NCI-H748 (cell line): Measurements from ENCODE around the gene STOX2.
"Not testable (repeated sequence)": the region's sequence is repeated elsewhere in the genome, so short reads cannot be mapped to it uniquely, and the experiment has no call there.

Experiments
- DNase-seq: peaks from one replicate; lab custom pipeline; 2025; ENCODE audit not compliant: unreplicated experiment; lab: John Stamatoyannopoulos, UW

The STOX2 gene

DNA sequence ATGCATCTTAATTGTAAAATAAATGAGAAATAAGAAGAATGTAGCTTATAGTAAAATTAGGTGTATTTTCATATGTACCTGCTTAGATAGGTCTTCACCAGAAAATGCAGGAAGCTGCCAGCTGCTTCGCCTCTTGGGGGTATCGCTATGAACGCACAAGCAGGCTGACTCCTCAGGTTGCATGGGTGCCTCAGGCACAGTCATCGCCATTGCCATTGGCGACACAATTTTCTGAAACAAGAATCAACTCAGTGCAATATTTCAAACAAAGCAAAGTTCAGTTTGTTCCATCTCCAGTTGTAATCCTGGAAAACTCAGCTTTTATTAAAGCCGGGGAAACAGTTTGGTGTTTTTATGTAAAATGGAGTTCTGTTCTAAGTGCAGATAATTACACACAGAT is 29.7 kb downstream of the STOX2 start:
- DNase-seq: no peak

DNA sequence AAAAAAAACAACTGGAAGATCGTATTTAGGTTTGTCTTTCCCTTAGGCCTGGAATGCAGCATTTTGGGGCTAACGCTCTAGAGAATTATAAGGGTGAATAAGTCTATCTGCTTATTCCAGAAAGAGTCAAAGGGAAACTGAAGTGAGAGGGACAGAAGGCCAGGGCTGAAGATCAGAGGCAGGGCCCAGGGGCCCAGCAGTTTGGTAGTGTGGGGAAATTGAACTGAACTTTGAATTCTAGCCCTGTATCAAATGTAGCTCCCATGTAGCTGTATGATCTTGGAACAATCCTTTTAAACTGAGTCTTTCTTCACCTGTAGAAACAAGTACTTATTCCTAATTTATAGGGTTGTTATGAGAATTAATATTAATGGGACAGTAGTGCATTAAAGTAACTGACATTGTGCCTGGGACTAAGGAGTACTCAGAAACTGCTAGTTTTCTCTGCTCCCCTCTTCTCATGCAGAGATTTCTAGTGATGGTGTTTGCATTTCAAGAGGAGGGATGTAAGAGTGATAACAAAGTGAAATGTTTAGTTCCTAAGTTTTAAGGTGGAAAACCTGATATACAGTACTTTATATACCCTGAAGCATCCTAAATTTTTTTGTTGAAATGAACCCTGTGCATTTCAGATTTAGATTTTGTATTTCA is 30.4 kb downstream of the STOX2 start:
- DNase-seq: no peak

DNA sequence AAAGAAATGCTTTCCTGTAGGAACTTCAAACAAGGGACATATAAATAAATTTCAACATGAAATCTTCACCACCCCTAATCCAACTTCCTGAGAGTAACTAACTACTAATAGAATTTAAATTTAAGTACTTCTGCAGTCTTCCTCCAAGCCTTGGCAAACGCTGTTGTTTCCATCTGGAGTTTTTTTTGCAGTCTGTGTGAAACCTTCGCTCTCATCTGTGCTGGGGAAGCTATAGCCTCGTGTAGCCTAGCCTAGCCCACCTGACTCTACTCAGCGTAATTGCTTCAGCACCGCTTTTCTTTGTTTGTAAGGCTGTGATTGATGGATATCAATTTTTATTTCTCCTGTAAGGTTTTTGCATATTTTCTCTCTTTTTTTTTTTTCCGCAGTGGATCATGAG is 30.9 kb downstream of the STOX2 start:
- no peak for DNase-seq

DNA sequence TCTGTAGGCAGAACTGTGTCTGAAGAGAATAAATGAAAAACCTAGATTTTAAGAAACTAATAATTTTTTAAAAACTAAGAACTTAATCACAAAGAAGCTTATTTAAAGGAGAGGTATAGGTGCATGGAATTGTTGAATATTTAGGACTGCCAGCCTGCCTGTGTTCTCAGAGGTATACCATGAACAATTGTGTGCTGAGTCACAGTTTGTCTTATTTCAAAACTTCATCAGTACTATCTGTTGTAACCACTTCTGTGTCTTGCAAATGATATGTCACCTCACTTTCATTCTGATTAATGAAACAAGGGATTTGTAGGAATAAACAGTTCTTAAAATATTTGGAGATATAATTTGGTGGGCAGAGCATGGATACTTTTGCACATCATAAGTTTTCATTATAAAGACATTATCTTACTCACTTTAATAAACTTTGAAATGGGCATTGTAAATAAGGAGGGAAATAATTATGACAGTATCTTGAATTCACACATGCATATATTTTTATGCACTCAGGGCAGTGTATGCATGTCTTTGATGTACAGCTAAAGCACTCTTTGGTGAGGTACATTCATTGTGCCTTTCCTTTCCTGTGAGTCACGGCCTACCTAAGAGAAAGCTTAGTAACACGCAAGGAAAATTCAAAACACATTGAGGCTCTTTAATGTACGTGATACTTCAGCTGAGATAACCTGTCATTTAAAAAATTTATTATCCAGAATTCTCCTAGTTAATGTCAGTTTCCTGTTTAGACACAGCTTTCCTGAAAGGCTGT is 31.7 kb downstream of the STOX2 start:
- no peak for DNase-seq

DNA sequence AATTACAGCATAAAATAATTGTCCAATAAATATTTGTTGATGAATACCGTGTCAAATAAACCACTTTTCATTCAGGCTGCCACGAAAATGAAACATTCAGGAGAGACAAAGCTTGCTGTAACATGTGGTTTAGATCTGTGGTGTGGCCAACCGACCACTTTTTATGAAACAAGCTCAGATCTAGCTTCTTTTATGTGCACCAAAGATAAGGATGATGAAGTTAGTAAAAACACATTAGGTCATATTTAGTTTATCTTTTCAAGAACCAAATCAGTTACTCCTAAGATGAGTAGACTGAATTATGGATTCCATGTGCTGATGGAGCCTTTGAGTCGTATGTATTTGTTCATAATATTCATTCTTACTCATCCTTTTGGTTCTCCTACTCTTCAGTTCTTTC is 35.8 kb downstream of the STOX2 start:
- DNase-seq: no peak

DNA sequence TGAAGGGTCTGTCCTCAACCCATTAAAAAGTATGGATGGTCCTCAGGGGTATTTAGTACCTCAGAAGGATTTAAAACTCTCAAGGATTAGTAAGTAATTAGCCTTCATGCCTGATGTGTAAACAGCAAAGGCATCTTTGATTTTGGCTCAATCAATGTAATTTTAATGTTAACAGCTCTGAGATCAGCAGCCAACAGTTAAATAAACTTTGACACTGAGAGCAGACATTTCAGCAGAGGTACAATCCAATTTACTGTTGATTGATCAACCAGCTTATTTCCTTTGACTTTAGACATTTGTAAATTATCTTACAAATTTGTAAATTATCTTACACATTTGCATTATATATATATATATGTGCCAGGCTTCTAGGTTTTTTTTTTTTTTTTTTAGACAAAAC is 36.9 kb downstream of the STOX2 start:
- no peak for DNase-seq

DNA sequence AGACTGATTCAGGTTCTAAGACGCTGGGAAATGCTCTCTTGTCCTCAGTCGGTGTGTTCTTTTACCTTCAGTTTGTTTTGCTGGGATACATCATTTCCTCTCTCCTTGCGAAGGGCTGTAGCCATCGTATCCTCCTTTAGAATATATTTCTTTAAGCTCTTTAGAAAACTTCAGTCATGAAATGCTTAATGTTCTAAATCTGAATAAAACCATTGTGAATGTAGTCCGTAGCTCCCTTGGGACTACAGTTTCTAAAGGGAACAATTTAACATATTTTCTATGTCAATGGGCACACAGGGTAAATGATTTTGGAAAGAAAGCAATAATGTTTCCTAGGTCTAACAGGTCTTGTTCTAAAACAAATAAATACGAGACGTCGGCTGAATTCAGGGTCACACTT is 40.6 kb downstream of the STOX2 start:
- no peak for DNase-seq

DNA sequence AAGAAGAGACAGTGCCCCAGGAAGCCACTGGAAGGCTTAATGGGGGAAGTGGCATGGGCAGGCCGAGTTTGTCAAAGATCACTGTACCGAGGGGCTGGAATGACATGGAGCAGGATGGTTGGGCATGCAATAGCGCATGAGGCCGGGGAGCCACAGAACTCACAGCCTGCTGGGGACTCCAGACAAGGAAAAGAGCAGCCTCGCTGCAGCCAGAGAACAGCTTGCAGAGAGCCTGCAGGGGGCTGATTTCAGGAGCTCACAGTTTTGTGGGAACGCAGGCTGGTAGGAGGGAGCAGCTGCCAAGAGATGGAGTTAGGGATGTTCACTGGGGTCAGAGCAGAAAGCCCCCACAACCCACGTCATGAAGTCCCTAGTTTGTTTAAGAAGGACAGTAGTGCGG is 45.4 kb downstream of the STOX2 start:
- DNase-seq: no peak

DNA sequence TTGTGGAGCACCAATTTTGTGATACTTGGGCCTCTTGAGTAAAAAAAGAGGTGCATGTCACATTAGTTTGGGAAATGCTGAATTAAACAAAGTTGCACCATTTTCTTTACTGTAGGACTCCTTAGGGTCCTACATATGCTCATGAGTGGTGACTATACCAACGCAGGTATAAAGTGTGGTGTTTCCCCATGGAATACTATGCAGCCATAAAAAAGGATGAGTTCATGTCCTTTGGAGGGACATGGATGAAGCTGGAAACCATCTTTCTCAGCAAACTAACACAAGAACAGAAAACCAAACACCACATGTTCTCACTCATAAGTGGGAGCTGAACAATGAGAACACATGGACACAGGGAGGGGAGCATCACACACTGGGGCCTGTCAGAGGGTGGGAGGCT is 47.5 kb downstream of the STOX2 start:
- not testable (repeated sequence) for DNase-seq

DNA sequence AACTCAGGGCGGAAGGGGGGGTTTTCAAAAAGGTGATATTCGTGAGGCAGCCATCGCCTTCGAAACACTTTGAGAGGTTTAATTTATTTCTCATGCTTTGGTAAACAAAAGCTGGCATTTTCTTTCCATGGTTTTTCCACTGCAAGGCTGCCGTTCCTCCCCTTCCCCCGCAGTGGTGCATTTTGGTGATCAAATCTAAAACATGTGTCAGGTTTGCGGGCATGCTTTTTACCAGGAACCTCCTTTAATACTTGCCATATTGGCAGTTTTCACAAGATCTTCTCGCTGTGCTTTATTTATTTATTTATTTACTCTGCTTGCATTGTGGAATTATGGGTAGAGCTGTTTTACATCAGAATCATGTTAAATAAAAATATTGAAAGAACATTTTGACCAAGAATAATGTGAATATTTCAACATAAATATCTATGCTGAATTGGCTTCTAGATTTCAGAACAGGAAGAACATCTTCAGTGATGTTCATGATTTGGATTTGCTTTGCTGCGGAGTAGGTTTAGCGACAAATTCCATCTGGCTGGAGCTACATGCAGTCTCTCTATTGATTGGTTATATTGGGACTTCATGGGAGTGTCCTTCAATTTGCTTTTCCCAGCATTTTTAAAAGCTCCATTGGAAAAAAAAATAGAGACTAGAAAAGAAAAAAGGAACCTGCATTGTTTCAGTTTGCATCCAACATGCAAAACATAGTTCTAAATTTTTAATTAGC is 54.4 kb downstream of the STOX2 start:
- peak; percentile 72 for DNase-seq

DNA sequence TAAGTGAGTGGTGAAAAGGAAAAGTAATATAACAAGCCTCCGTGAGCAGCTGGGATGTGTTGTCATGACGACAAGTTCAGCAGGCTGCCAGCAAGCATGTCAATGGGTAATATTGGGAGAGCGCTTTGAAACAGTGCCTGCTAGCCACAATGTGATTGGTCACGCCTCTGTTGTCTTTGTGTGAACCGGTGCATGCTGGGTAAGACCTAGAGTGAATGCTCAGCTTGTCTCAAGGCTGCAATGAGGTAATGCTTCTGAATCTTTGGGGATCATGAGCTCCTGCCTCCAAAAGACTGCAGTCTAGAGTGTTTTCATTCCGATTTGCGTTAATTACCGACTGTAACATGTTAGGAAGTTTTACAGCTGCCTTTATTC is 54.9 kb downstream of the STOX2 start:
- DNase-seq: peak; percentile 93

DNA sequence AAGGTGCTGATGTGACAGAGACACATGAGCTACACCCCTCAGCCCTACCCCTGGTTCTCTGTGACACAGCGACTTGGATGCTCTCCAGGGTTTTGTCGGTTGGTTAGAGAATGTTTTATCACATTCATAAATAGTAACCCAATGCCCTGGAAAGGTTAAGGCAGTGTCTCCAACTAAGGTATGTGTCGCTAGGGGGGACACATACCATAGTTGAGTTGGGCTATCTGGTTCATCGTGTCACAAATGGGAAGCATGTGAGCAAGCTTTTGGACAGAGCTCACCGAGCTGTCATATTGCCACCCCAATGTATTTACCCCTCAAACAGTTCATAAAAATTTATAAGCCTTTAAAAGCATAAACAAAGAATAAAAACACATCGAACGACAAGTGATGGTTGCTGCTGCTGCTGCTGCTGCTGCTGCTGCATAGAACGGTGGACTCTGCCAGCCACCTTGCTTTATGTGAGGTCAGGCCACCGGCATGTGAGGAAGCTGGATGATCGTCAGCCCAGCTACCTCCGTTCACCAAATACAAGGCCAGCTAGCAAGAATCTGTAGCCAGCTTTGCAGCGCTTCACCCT is 55.9 kb downstream of the STOX2 start:
- peak; percentile 37 for DNase-seq

DNA sequence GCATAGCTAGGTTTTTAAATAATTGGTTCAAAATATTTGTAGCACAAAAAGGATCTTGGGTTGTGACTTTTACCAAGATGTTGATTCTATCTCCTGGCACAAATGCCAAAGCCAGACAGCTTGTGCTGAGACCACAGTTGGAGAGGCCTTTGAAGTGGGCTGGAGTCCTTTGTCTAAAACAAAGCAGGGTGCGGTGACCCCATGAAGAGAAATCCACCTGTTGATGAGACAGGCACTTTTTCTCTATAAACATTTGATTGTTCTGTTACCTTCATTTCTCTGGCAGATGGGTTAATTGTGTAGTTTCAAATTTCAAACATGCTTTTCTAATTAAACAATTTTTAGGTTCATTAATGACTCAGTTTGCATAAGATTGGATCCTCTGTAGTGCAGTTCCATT is 56.7 kb downstream of the STOX2 start:
- peak; percentile 77 for DNase-seq

DNA sequence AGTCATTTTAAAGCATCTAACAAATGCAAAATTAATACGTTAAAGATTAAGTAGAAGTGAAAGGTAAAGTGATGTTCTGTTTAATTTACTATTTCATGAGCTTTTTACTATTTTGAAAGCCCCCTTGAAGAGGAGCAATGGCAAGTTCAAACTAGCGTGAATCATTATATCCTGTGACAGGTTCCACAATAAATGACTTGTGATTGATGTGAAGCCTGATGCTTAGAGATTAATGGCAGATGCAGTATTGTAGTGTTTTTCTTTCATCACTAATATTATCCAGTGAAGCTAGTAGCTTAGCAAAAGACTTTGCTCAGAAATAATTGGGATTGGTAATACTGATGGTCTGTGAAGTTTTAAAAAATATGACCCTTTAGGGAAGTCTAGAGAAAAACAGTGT is 57.3 kb downstream of the STOX2 start:
- DNase-seq: peak; percentile 28

DNA sequence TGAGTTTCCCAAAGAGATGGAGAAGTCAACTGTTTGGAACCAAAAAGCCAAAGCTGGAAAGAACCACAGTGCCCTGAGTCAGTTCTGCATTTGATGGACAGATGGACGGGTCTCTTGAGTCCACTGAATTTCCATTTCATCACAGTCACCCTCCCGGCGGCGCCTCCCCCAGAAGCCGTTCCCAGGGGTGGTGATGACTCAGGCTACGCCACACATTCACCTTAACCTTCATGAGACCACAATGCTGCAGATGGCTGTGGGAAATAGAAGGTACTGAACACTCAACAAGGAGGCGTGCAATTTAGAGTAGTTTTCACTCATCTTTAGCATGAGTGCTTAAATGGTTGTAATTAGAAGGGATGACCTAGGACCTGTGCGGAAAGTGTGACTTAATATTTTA is 61.3 kb downstream of the STOX2 start:
- DNase-seq: no peak

DNA sequence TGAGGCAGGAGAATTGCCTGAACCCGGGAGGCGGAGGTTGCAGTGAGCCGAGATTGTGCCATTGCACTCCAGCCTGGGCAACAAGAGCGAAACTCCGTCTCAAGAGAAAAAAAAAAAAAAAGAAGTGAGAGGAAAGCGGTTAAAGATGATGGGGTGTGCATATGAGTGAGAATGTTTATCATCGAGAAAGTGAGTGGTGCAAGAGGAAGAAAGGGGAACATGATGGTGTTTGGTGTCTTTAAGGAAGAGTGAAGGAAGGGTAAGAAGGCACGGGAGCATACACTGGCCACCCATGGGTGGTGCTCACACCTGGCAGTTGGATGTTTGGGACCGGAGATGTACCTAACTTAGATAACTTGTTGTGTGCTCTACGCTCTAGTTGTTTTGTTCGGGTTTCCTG is 62.2 kb downstream of the STOX2 start:
- DNase-seq: no peak

DNA sequence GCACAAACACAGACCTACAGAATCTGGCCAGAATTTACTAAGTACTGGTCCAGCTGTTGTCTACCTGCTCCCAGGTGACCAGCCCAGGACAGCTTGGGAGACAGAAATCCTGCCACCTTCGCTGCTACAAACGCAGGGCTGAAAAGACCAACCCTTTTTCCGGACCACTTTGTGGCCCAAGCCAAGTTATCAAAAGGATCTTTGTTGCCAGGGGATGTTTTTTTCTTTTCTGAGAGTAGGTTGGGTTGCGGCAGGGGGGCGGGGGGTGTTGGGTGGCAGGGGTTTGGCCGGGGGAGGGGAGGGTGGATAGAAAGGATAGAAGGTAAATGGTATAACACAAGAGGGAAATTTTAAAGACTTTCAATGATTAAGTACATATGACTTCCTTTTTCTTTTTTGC is 63.4 kb downstream of the STOX2 start:
- DNase-seq: no peak

DNA sequence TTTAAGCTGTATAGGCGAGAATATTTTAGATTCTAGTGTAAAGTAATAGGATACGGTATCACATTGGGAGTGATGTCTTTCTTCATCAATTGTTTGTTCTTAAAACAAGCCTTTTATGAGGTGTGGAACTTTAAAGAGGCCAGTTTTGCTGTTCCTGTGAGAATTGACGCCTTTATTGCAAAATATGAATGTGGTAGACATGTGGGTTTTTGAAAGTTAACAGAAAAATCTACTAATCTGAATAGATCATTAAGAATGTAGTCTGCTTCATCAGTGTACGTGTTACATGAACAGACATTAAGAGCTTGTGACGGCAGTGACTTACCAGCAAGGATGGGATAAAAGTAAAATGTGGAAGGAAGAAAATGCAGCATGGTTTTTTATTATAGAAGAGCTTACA is 63.8 kb downstream of the STOX2 start:
- no peak for DNase-seq

DNA sequence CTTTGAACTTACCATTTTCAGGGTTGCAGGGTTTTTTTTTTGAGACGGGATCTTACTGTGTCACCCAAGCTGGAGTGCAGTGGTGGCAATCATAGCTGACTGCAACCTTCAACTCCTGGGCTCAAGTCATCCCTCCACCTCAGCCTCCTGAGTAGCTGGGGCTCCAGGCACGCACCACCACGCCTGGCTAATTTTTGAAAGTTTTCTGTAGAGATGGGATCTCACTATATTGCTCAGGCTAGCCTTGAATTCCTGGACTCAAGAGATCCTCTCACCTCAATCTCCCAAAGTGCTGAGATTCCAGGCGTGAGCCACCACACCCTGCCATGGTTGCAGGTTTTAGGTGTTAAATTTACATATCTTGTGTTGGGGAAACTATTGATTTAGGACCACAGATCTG is 64.5 kb downstream of the STOX2 start:
- no peak for DNase-seq

DNA sequence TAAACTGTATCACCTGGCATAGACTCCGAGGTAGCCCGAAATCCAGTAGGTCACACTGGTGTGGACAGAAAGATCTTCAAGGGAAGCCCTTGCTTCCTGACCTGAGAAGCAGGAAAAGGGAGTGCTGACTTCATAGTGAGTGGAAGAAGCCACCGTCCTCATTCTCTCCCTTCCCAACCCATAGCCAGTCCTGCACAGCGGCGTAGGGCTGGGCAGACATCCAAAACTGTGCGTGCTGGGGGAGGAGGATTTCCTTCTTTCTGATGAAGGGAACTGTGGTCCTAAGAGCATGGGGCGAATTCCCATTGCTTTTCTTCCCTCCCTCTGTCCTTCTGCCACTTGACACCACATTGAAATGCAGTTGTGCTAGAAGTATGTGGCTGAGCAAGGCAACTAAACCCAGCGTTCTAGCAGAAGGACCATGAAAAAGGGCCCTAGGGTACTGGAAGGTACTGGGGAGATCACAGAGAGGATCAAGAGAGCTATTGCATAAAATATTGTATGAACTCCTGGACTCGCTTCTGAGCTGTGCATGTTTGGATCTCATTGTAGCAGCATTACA is 66.9 kb downstream of the STOX2 start:
- no peak for DNase-seq

DNA sequence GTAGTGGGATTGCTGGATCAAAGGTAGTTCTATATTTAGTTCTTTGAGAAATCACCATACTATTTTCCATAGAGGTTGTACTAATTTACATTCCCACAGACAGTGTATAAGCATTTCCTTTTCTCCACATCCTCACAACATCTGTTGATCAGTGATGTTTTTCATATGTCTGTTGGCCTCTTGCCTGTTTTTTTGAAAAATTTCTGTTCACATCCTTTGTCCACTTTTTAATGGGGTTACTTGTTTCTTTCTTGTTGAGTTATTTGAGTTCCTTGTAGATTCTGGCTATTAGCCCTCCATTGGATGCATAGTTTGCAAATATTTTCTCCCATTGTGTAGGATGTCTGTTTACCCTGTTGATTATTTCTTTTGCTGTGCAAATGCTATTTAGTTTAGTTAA is 72.6 kb downstream of the STOX2 start:
- DNase-seq: no peak

DNA sequence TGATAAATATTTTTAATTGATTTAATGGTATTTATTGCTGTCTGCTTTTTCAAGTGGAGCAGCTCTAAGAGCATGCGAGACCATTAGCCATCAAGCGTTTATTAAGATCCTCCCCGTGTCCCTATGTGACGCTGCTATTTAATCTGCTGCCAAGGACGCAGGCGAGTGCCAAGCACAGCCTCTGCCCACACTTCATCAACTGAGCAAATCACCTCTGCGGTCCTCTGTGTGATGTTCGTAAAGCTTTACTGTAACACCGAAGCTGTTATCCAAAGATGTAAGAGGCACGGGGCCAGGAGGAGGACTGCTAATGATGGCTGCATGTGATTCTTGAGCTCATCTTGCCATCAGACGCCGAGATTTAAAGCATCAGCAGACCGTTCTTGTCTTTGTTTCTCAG is 79.5 kb downstream of the STOX2 start:
- DNase-seq: no peak
